COR-L47 (cell line): ENCODE data around the gene FOXC1.

ENCODE experiments used
- DNase-seq: peaks from one replicate; lab custom pipeline; 2025; lab: John Stamatoyannopoulos, UW

FOXC1 gene

DNA sequence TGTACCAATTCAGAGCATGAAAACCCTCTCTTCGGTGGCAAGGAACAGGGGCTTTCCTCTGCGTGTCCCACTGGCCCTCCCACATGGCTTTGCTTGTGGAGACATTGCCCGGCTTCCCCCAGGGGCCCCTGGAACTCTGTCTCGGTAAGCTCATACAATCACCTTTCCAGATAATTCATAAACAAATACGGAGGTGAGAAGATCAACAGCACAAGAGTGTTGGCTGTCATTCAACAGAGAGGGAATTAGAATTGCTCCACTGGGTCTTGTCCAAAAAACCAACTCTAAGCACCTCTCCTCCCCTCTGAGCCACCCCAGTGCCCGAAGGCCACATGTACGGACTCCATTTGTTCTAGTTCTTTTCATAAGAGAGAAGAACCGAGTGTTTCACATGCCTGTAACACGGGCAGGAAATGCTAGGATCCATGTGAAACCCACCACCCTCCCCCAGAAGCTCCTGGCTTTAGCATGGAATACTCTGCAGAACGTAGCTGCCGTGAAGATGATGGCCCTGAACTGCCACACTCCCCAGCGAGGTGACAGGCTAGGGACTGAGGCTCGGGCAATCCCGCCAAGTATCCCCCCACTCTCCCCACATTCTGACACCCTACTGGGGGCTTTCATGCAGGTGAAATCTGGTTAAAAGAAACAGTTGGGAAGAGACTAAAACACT is 24.6 kb upstream of the FOXC1 start:
- DNase-seq, result no peak

DNA sequence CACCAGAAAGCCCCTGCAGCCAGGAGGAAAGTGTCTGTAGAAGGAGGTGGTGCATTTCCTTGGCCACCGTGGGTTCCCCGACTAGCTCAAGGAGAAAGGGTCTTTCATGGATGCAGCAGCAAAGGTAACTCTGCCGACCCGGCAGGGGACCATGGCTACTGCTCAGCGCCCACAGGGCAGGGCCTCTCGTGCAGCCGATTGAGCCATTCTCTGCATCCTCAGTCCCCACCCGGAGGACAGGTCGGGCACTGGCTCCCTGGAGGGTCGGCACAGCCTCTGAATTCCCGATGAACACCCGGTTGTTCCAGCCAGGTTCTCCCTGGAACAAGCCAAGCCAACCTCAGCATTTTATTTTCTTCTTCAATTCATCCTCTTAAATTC is 24.1 kb upstream of the FOXC1 start:
- no peak for DNase-seq

DNA sequence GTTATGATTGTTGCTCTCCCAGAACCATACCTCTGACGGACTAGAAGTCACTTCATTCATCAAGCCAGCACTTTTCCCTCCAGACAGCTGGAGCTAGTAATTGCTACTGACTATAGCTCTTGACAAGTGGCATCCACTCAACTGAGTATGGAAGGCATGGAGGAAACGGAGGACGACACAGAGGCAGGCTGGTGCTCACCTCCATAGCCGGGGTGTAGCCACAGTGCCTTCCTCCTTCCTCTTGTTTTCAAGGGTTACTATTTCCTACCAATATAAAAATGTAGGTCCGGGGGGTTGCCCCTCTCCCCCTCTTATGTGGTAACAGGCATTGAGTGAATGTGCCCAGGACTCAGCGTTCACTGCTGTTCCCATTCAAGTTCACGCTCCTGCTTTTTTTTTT is 23.5 kb upstream of the FOXC1 start:
- DNase-seq, result no peak

- no peak for DNase-seq
These were observed 22.8 kb upstream of the FOXC1 start for GRCh38 chr6:1586861-1587450.

- no peak for DNase-seq
These were observed 22.2 kb upstream of the FOXC1 start for GRCh38 chr6:1587546-1587945.

GRCh38 chr6:1587977-1588376 is 21.7 kb upstream of the FOXC1 start:
- no peak for DNase-seq

DNA sequence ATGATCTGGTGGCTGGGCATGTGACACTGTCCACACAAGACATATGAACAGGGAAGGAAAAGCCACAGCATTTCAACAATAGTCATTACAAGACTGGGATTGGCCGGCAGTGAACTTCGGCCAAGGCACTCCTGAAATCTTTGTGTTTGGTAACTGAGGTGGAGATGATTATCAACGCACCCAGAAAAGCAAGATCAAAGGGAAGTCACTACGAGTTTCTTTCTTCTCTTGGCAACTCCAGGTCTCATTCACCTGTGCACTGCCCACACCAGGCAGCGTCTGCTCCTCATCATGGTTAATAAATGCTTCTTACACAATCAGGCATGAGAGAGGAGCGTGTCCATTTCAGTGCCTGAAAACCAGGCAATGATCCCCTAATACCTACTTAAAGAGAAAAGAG is 20.5 kb upstream of the FOXC1 start:
- no peak for DNase-seq

DNA sequence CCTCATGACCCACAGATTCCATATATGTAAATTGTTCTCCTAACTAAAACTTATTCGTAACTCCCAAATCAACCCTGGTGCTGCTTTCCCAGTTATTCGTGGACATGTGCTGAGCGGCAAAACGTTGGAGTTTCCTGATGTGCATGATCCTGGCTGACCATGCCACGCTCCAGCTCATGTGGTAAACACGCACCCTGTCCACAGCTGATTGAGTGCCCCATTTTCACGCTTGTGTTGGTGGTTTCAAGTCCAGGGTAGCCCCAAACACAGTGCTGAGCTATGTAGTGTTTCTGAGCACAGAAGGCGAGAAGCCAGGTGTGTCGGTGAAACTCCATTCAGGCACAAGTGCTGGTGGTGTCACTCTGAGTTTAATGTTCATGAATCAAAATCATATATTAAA is 19.1 kb upstream of the FOXC1 start:
- DNase-seq, result no peak

DNA sequence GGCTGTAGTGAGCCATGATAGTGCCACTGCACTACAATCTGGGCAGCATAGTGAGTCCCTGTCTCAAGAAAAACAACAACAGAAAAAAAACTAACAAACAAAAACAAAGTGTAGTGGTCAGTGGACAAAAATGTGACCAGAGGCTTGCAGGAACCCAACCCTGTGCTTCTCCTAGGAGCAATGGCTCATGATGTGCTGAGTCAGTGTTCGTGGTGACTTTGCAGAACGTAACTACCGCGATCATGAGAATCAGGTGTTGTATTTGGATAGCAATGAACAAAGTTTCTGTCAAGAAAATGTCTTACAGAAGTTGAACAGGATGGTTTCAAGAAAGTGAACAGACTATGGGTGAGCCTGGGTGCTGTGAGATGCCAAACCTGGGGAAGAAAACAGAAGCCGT is 18.5 kb upstream of the FOXC1 start:
- no peak for DNase-seq

DNA sequence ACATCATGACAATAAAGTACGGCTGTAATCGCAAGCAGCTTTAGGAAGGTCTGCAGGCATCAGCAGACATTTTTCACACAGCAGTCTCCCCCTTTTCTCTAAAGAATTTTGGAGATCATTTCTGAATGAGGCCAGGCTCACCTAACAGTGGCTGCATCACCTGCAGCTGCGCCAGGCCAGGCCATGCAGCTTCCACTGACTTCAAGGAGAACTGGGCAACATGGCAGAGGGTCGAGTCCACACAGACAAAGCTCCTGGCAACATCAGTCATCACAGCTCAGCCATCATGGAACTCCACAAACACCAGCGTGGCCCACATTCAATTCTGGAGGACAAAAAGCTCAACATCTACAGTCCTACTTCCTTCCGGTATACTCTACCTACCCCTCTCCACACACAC is 17.8 kb upstream of the FOXC1 start:
- no peak for DNase-seq

DNA sequence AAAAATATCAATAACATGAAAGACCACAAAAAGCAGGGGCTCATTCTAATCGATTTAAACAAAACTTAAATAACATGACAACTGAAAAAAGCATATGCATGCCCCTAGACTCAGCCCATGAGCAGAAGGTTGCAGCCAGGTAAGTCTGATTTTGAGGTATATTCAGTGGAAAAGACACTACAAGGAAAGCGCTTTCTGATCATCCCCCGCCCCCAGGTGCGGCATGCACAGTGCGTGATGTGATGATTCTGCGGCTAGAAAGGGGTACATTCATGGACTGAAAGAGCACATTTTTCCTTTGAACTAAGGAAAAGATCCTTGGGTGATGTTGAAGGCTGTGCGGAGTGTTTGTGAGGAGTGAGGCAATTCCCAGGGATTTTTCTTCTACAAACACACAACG is 16.9 kb upstream of the FOXC1 start:
- DNase-seq, result no peak

DNA sequence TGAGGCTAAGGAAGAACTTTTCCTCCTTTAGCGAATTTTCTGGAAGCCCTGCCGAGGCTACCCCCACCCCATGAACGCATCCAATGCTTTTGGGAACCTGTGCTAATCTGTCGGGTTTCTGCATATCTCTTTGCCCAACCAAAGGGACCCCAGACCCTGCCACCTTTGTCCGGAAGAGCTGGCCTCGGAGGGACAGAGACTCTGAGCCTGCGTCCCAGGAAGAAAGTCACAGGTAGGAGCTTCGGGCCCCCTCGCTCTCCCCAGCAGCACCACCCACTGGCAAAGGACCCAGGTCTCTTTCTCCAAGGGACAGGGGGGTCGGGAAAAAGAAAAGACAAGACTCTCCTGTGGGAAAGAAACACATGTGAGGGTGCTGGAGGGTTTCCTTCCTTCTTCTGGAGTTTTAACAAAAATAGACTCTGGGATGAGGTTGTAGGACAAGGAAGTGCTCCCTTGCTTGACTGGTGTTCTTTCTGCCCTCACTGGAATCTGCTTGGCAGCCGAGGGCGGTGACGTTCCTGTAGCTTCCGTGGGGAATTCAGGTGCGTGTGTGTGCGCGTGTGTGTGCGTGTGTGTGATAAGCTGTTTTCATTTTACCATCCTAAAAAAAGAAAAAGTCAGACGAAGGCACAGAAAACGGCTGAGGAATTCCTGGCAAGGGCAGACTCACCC is 16.3 kb upstream of the FOXC1 start:
- no peak for DNase-seq

DNA sequence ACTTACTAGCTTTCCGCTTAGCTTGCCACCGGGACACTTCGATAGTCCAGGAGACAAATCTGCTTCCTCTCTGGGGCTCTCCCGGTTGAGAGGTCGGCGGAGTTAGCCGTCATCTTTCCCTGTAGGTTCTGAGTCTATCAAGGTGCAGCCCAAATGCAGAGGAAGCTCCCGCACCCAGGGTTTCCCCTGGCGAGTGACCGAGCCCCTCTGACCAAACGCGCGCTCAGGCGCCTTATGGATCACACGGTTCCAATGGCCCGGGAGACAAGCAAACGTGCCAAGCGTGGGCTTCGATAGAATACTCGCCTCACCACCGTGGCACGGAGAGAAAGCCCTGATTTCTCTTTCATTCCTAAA is 15.8 kb upstream of the FOXC1 start:
- DNase-seq, result no peak

DNA sequence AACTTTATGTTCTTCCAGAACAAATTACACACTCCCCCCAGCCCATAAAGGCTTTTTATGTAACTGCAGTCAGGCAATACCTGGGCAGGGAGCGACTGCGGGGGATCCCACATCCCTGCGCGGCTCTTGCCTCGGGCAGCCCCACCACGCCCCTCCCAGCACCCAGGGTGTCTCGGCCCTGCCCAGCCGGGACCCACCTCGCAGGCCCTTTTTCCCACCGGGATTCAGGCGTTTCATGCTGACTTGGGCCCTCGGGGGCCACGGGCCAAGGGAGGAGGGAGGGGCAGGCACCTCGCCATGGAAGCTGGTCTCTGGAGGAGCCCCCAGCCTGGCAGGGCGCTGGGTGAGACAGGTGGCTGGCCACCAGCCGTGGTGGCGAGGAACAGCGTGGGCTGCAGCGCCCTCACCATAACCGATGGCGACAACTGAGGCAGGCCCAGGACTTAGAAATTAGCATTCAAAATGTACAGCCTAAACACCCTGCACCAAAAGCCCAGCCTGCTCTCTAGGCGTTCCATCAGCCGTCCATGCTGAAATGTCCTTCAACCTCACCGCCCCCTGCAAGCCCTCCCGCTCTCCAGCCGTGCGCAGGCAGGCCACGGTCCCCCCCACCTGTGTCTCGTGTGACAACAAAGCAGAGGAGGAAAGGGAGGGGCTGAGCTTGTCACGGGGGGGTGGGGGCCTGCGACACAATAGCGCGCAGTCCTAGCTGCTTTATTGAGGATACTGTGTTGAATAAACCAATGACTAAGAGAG is 15.1 kb upstream of the FOXC1 start:
- DNase-seq, result no peak

- no peak for DNase-seq
These were observed 14.2 kb upstream of the FOXC1 start for GRCh38 chr6:1595271-1596087.

DNA sequence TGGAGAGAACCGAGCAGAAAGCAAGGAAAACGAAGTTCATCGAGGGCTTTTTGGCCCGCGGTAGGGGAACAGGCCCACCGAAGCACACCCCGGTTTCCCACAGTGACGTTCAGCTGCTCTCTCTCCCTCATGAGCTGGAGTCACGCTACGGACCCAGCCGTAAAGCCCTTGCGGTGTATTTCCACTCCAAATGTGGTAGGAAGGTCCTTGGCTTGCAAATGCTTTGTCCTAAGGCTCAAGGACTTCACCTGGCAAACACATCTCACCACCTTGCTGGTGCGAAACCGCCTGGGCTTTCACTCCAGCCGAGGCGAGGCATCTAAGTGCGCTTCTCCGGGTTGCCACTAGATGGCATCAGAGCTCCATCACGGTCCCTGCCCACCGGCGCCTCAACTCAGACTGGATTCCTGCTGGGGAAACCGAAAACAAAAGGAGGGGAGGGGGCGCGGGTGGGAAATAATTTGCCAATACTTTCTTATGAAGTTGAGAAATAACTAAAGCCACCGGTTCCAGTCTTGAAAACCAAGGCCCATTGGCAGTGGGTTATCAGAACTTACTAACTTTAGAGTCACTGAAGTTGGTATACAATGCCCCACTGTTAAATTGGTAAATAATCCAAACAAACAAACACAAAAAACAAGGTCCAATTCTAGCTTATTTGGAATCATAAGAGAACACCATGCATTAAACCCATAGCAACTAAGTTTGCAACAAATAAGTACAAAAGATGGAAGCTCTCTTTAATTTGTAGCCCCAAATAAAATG is 13.4 kb upstream of the FOXC1 start:
- peak; percentile 43 for DNase-seq

- no peak for DNase-seq
These were observed 12.5 kb upstream of the FOXC1 start for GRCh38 chr6:1597121-1597744.

DNA sequence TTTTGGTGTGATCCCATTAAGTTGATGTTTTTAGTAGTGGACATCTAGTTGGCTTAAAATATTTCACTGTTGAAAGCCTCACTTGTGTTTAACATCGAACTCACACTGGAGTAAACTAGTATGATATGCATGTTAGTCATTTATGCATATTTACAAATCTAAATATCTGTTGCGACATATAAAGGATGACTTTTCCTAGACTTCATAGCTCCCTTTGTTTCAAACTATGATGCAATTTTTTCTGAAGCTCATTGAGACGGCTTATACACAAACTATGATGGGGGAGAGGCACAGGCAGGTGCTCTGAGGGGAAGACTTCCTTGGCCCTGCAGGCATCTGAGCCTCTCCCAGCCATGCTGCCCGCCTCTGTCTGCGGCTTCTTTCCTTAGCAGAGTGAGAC is 11.8 kb upstream of the FOXC1 start:
- DNase-seq, result no peak

DNA sequence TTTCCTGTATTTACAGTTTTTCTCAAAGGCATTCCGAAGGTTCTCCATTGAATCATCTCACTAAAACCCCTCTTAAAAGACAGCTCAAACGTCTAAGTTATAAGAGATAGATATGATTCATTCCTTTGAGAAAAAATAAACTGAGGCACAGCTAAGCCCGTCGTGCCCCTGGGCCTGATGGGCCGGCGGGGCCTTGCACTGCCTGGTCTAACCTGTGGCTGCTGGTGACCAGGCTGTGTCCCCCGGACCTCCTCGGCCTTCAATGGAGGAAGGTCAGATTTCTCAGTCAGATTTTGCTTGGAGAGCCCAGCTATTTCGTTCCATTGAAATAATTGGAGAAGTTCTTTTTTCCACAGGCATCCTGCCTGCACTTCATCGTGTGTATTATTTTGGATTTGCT is 11.3 kb upstream of the FOXC1 start:
- DNase-seq, result no peak

DNA sequence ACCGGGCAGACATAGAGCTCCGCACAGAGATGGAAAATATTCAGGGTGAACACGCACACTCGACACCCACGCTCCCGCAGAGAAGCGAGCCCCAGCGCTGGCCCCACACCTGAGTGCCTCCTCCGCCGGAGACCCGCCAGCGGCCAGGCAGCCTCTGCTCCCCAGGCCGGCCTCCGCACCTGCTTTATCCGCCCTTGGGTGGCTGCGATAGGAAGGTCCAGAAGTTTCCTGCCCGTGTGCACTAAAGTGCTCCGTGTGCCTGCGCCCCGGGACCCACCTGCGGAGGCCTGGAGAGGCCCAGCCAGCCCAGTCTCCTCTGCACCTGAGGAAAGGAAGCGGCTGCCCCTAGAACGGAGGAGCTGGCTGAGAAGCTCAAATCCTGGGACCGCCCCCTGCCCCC is 10.8 kb upstream of the FOXC1 start:
- DNase-seq, result no peak

GRCh38 chr6:1599469-1599868 is 10.2 kb upstream of the FOXC1 start:
- DNase-seq, result no peak
